ENCODE results near the gene CAMK1D. TPM values are rescaled to one million over a fixed set of nuclear protein-coding genes. Genes with fewer than 3 reads are reported as not detected.

The CAMK1D gene
- polyA plus RNA-seq, 2 of the 4 experiments (the other 2 are of a cell fraction), result 6.6 to 12.5 TPM

GRCh38 chr10:12513775-12514673 lies 164.7 kb downstream of the CAMK1D start (continued):
- TF ChIP-seq HOXB13 (CRISPR knock-in tag; IDR thresholded peaks at IDR 0.05; ENCODE audit: low read depth) (no peak), CHD2 (IDR thresholded peaks at IDR 0.05; ENCODE audit: low read length, partially characterized antibody) (no peak), MAFK (IDR thresholded peaks at IDR 0.05; ENCODE audit: partially characterized antibody) (no peak), KDM1A (IDR thresholded peaks at IDR 0.05; ENCODE audit: low read depth) (no peak)

GRCh38 chr10:12518024-12518423 lies 168.7 kb downstream of the CAMK1D start:
- H3K9me3 ChIP-seq, result 0 out of 3 replicates have a peak, but pooled peaks cover 2% of the 10 kb centered on the region
- FAIRE-seq, result no peak
- no peak overlapping the region for H3K4me3 ChIP-seq
- H3K27ac ChIP-seq, result no peak overlapping the region
- TF ChIP-seq HOXA7 (CRISPR knock-in tag; IDR thresholded peaks at IDR 0.05) (no peak), FOSL2 (IDR thresholded peaks at IDR 0.05) (no peak), FOSL2 (CRISPR knock-in tag; IDR thresholded peaks at IDR 0.05) (no peak), TFCP2L1 (CRISPR knock-in tag; IDR thresholded peaks at IDR 0.05) (no peak), ZC3H11A (IDR thresholded peaks at IDR 0.05) (no peak), POLR2A (IDR thresholded peaks at IDR 0.05; ENCODE audit: low read length) (no peak), HOXB13 (CRISPR knock-in tag; IDR thresholded peaks at IDR 0.05; ENCODE audit: low read depth) (no peak), CHD2 (IDR thresholded peaks at IDR 0.05; ENCODE audit: low read length, partially characterized antibody) (no peak), RFX5 (IDR thresholded peaks at IDR 0.05) (no peak), CBX2 (IDR thresholded peaks at IDR 0.05; ENCODE audit: borderline replicate concordance, low read depth) (no peak), ATOH8 (CRISPR knock-in tag; IDR thresholded peaks at IDR 0.05; ENCODE audit: low read depth) (no peak), CEBPB (IDR thresholded peaks at IDR 0.05) (no peak), RARB (CRISPR knock-in tag; IDR thresholded peaks at IDR 0.05) (no peak), ZSCAN20 (CRISPR knock-in tag; IDR thresholded peaks at IDR 0.05) (no peak), GATA3 (IDR thresholded peaks at IDR 0.05; ENCODE audit: borderline replicate concordance) (no peak), BCL3 (IDR thresholded peaks at IDR 0.05) (no peak), RAD21 (conservative IDR thresholded peaks at IDR 0.05 in 1 of 2, IDR thresholded peaks at IDR 0.05 in 1 of 2) (no peak), E2F6 (IDR thresholded peaks at IDR 0.05; ENCODE audit: borderline replicate concordance, low read depth) (no peak), PBX3 (IDR thresholded peaks at IDR 0.05) (no peak), SMC3 (IDR thresholded peaks at IDR 0.05) (no peak), HOXB5 (CRISPR knock-in tag; IDR thresholded peaks at IDR 0.05) (no peak)
- WGBS (ENCODE audit: missing lambda C conversion rate), result 91% methylated on average over 1 of the region's 1 CpG
- POLR2A ChIA-PET, result no interaction called here
- no peak overlapping the region for H3K4me2 ChIP-seq
- no peak for DNase-seq (ENCODE audit: low read depth in 1 of 2, low spot score in 1 of 2)
- peaks cover 5% of the 10 kb centered on the region; the same call in 2 of the 3 replicates for H3K4me1 ChIP-seq
- CTCF ChIA-PET, result no interaction called here
- ATAC-seq, result no peak
